C4-2B (cell line): Measurements from ENCODE around the gene KIF13A.

Experiments used
- CTCF ChIP-seq: fragments of 450-650 bp; conservative IDR thresholded peaks from 2 replicates; pipeline ENCODE4 v1.5.1; 2017; ENCODE audit warnings: mild to moderate bottlenecking
- ZFX ChIP-seq: fragments of 450-650 bp; IDR thresholded peaks from 2 replicates; pipeline ENCODE4 v1.6.1; 2017

DNA sequence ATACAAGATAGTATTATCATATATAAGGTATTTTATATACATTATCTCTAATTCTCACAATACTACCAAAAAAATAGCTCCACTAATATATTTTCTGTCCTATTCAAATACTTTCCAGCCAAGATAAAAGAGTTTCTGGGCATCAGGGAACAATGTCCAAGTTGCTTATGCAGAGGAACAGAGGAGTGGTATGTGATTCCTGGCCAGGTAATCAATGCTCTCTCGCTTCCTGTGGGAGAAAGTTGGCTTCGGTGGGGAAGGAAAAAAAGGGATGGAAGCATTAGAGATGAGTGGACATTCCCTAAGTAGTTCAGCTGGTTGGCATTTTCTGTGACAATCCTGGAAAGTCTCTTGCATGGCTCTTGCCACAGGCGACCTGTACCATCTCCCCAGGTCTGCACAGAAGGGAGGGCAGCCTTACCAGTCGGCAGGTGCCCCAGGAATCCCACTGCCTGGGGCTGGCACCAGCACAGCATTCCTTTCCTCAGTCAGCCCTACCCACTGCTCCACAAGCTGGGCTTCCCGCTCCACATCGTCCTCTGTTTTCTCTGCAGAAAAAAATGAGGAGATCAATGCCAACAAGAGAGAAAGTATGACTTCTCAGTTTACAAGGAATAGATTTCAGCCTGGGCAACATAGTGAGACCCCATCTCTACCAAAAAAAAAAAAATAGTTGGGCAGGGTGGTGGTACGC, 202.2 kb downstream of the KIF13A start:
- TF ChIP-seq CTCF (no peak), ZFX (no peak)
